HG03354 (cell line): ENCODE measurements around the gene CTCFL.
A peak's percentile ranks its signal among the peaks of the same experiment; 100 is the strongest.
"Not testable (repeated sequence)": the region's sequence is repeated elsewhere in the genome, so short reads cannot be mapped to it uniquely, and the experiment has no call there.

Experiments used
- ATAC-seq: cut with Tn5 transposase; IDR thresholded peaks from one replicate; pipeline ENCODE4 v1.9.1; 2021; ENCODE audit warnings: mild to moderate bottlenecking; ENCODE audit not compliant: unreplicated experiment, poor library complexity, severe bottlenecking

Gene CTCFL

DNA sequence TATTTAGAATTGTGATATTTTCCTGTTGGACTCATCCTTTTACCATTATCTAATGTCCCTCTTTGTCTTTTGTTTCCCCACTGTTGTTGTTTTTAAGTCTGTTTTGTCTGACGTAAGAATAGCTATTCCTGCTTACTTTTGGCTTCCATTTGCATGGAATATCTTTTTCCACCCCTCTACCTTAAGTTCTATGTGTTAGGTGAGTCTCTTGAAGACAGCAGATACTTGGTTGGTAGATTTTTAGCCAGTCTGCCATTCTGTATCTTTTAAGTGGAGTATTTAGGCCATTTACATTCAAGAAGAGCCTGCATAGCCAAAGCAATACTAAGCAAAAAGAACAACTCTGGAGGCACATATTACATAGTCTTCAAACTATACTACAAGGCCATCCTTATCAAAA is 39.2 kb downstream of the CTCFL start:
- ATAC-seq, result no peak

DNA sequence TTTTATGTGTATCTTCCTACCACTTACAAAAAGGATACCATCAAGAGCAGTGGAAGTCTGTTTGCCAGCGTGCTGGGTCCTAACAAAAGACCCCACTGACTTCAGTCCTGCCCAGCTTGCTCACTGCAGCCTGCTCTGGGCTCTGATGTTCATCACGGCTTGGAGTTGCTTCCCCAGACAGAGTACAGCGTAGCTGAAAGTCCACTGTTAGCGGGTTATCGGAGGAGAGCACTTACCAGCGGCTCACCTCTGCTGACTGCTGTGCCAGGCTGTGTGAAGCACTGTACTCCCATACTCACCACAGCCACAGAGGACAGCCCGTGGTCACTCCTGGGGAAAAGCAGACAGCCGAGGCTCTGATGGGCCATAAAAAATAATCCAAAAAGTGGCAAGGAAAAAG is 40.2 kb downstream of the CTCFL start:
- ATAC-seq, result no peak

- no peak for ATAC-seq
These were observed 41.5 kb downstream of the CTCFL start for GRCh38 chr20:57483287-57484050.

DNA sequence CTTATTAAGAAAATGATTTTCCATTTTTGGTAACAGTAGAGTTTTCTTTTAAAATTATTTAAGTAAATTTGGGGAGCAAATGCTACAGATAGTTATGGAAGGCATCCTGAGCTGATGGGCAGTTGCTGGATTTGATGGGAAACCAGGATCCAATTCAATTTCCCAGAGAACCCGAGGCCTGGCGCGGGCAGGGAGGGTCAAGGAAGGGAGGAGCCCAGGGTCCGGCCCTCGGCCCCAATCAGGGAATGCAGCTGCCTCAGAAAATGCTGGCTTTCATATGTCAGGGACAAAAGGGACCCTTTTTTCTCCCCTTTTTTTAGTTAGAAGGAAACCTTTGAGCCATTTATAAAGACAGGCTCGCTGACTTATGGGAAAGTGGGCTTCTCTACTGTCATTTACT is 42.1 kb downstream of the CTCFL start:
- no peak for ATAC-seq

GRCh38 chr20:57482148-57482547 is 42.8 kb downstream of the CTCFL start:
- ATAC-seq, result no peak

- ATAC-seq, result peak; percentile 32
These were observed 43.6 kb downstream of the CTCFL start for GRCh38 chr20:57481281-57481711.

- ATAC-seq, result peak; percentile 71
These were observed 44.3 kb downstream of the CTCFL start for GRCh38 chr20:57480444-57481160.

- no peak for ATAC-seq
These were observed 45.7 kb downstream of the CTCFL start for GRCh38 chr20:57479196-57479595.

DNA sequence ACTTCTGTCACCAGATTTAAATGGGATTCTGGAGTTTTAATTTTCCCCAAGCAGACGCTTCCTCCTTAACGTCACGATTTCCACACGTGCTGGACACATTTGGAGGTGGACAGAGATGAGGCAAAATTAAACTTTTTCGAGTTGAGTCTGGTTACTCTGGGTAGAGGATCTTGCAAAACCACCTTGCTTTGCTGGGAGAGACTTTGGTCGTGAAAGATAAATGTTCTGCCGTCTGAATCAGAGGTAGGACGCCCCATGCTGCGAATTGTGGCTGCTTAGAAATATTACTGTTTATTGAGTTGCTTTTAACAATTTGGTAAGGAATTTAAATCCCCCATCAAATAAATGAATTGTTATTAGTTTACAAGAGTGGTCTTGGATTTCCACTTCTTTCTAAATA is 46.8 kb downstream of the CTCFL start:
- no peak for ATAC-seq

- no peak for ATAC-seq
These were observed 48.1 kb downstream of the CTCFL start for GRCh38 chr20:57476641-57477461.

- ATAC-seq, result peak; percentile 39
These were observed 48.8 kb downstream of the CTCFL start for GRCh38 chr20:57476084-57476526.

- ATAC-seq, result no peak
These were observed 49.4 kb downstream of the CTCFL start for GRCh38 chr20:57475388-57476083.

DNA sequence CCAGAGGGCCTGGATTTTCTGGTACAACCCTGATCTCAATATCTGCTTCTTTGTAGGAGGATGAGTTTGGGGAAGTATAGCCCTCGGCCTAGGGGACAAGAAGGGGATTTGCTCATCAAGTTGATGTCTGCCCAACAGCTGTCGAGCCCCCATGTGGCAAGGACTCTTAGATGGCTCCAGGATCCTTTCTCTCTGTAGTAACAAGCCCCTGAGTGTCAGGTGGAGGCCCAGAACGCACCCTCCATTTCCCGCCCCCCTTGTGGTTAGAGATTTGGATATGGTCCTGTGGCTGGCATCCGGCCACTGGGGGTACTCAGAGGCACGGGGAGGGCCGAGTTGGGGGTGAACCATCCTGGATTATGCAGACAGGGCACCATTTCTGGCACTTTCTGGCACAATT is 50.1 kb downstream of the CTCFL start:
- ATAC-seq, result no peak

DNA sequence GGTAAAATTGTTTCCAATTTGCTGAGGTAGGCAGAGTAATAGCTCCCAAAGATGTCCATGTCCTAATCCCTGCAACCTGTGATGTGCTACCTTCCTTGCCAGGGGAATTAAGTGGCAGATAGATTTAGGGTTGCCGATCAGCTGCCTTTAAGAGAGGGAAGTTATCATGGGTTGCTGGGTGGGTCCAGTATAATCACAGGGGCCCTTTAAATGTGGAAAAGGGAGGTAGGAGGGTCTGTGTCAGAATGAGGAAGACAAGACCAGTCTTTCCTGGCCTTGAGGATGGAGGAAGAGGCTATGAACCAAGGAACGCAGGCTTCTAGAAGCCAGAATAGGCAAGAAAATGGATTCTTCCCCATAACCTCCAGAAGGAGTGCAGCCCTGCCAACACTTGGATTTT is 50.7 kb downstream of the CTCFL start:
- no peak for ATAC-seq

GRCh38 chr20:57473246-57474048 is 51.5 kb downstream of the CTCFL start:
- ATAC-seq, result peak; percentile 71

DNA sequence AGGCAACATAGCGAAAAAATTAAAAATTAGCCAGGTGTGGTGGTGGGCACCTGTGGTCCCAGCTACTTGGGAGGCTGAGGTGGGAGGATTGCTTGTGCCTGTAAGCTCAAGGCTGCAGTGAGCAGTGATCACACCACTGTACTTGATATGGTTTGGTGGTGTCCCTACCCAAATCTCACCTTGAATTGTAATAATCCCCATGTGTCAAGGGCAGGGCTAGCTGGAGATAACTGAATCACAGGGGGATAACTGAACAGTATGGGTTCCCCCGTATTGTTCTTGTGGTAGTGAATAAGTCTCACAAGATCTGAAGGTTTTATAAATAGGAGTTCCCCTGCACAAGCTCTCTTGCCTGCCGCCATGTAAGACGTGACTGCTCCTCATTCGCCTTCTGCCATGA is 52.5 kb downstream of the CTCFL start:
- not testable (repeated sequence) for ATAC-seq

- ATAC-seq, result no peak
These were observed 53.2 kb downstream of the CTCFL start for GRCh38 chr20:57471496-57472372.
